H1 (cell line): ENCODE data around the gene SYN1. TPM values are rescaled to one million over a fixed set of nuclear protein-coding genes. Genes with fewer than 3 reads are reported as not detected.

ENCODE experiments used
- CHD7 ChIP-seq: fragments of 300-600 bp; sonication (generic); IDR thresholded peaks from 2 replicates; pipeline ENCODE4 v1.7.1; 2012; ENCODE audit warnings: low read length, moderate library complexity, mild to moderate bottlenecking, inconsistent platforms; ENCODE audit not compliant: insufficient replicate concordance
- polyA plus RNA-seq, 7 experiments: library from polyadenylated mRNA; depleted of rRNA in 3 of 7; stranded (reverse) in 5 of 7; unstranded in 2 of 7; fragments of >200 nt in 5 of 7; fragments of 200-250 nt in 2 of 7; gene quantifications; 1 replicate in 5 of 7; 2 replicates in 1 of 7; 4 replicates in 1 of 7; pipeline versions ENCODE4 v1.2.1 to v1.2.3, GENCODE V29; 2011 to 2013; ENCODE audit warnings: missing spikeins in 2 of 7, mixed read lengths in 2 of 7
- total RNA-seq: library from RNA; stranded (reverse); fragmentation: NEBNext Ultra II Directional; extraction: Animal tissue kit (Norgen Biotek cat#: 25700); gene quantifications from 2 replicates; pipeline ENCODE4 v1.2.1, GENCODE V29; 2021

Gene SYN1
- total and polyA plus RNA-seq, 2 of the 8 experiments (the other 6 are each of a cell fraction or from before 2014, with no cell fraction given) = 2.1 to 14.1 TPM

DNA sequence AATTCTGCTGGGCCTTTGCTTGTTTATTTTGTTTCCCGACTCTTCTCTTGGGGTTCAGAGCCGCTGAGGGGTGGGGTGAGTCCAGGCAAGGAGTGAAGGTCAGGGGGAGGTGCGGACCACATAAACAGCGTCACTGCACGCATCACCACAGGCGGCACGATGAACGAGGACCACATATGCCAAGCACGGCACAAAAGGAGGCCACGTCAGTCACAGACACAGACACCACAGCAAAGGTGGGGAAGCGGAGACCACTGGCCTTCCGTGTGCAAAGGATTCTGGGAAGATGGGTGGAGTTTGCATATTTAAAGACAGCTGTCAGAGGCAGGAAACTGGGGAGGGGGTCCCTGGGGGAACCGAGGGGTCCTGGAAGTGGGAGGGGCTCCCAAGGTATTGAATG is 47.8 kb downstream of the SYN1 start (continued):
- TF ChIP-seq CHD7 = no peak
